DOHH2 (cell line): ENCODE results near the gene HIBADH.

Experiments used
- CTCF ChIP-seq: fragments of 200-600 bp; sonication (generic); IDR thresholded peaks from one replicate; pipeline ENCODE4 v1.5.1; 2014; ENCODE audit warnings: antibody characterized with exemption, mild to moderate bottlenecking, low read depth, low read length; ENCODE audit not compliant: poor library complexity, severe bottlenecking
- EZH2phosphoT487 ChIP-seq: fragments of 200-600 bp; sonication (generic); IDR thresholded peaks from 2 replicates; pipeline ENCODE4 v1.6.1; 2017; ENCODE audit warnings: borderline replicate concordance, mild to moderate bottlenecking, antibody characterized with exemption, low read length, moderate library complexity, mixed read lengths

GRCh38 chr7:27655184-27655583 lies 7.5 kb downstream of the HIBADH start:
- TF ChIP-seq CTCF (no peak), EZH2phosphoT487 (no peak)
